Small intestine (tissue), 7 donors: ENCODE data around the gene CXCL13. TPM values are rescaled to one million over a fixed set of nuclear protein-coding genes. Genes with fewer than 3 reads are reported as not detected.
"Not testable (repeated sequence)": the region's sequence is repeated elsewhere in the genome, so short reads cannot be mapped to it uniquely, and the experiment has no call there.

Experiments used
- DNase-seq, 2 donors: peaks; one replicate each; pipeline versions ENCODE4 v3.0.0 to v3.0.0-alpha.2; 2013
- FAIRE-seq: peaks from 2 replicates; lab custom pipeline; 2012; peaks lifted over from hg19 to GRCh38; lab: Jason Lieb, UNC
- H3K27ac ChIP-seq, 3 donors: one replicate each; pipeline ENCODE4 v1.5.1; 2013; ENCODE audit warnings: low read length in 2 of 3, mild to moderate bottlenecking in 2 of 3, control low read depth in 1 of 3, inconsistent platforms in 1 of 3, low read depth in 1 of 3, moderate library complexity in 1 of 3
- H3K27me3 ChIP-seq, 3 donors: one replicate each; pipeline ENCODE4 v1.6.1; 2013; ENCODE audit warnings: low read length in 3 of 3, inconsistent platforms in 1 of 3; ENCODE audit not compliant: control insufficient read depth in 3 of 3, insufficient read depth in 3 of 3
- H3K36me3 ChIP-seq, 3 donors: one replicate each; pipeline ENCODE4 v1.6.1; 2013; ENCODE audit warnings: low read length in 3 of 3, inconsistent platforms in 1 of 3, low read depth in 1 of 3, mild to moderate bottlenecking in 1 of 3, moderate library complexity in 1 of 3; ENCODE audit not compliant: control insufficient read depth in 3 of 3, insufficient read depth in 2 of 3
- H3K4me1 ChIP-seq, 3 donors: one replicate each; pipeline ENCODE4 v1.6.1; 2013; ENCODE audit warnings: low read length in 2 of 3, inconsistent platforms in 1 of 3, low read depth in 1 of 3, mild to moderate bottlenecking in 1 of 3, moderate library complexity in 1 of 3; ENCODE audit not compliant: control insufficient read depth in 3 of 3, insufficient read depth in 2 of 3
- H3K4me3 ChIP-seq, 3 donors: one replicate each; pipeline ENCODE4 v1.5.1; 2013; ENCODE audit warnings: low read length in 3 of 3, control low read depth in 1 of 3, inconsistent platforms in 1 of 3, low read depth in 1 of 3, mild to moderate bottlenecking in 1 of 3, moderate library complexity in 1 of 3
- H3K9me3 ChIP-seq, 2 donors: one replicate each; pipeline ENCODE4 v1.6.1; 2013; ENCODE audit warnings: low read depth in 1 of 2, low read length in 1 of 2; ENCODE audit not compliant: control insufficient read depth in 2 of 2, insufficient read depth in 1 of 2
- WGBS, 3 donors: extraction: QIAGEN DNeasy Blood & Tissue Kit; methylation state at CpG; one replicate each; pipeline ENCODE4 v1.1.7; 2013; 5-methylcytosine and 5-hydroxymethylcytosine counted together
- polyA plus RNA-seq, 4 donors: library from polyadenylated mRNA; stranded (reverse) in 3 of 4; unstranded in 1 of 4; fragments of 200-250 nt in 3 of 4; fragments of 120-200 nt in 1 of 4; gene quantifications; one replicate each; pipeline versions ENCODE4 v1.2.1 to v1.2.3, GENCODE V29; 2013
- donor health status: healthy with polysubstance abuse.
- donor health status: control.
- donor health status: control.
- donor health status: Bipolar disorder and iron deficiency.
- donor health status: healthy.

The CXCL13 gene
- polyA plus RNA-seq, 4 donors = 0.67 to 16.7 (median 1.9) TPM

DNA sequence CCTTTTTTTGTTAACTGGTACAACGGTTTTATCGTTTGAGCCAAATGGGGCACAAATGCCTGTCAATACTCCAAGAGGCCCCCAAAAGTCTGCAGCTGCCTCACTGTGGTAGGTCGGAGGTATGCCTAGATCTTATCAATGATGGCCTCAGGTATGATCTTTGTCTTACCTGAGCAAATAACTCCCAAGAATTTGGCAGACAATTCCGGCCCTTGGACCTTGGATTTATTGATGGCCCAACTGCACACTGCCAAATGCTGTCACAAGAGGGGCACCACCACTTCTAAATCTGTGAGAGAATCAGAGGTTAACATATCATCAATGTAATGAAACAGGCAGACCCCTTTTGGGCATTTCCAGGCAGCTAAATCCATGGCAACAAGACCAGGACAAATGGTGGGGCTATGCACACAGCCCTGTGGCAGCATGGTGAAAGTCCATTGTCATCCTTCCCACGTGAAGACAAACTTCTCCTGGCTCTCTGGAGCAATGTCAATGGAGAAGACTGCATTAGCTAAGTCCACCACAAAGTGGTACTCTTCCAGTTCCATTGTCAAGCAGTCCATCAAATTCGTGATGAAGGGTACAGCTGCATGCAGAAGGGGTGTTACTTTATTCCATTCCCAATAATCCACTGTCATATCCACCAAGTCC, 28.6 kb downstream of the CXCL13 start:
- peaks cover 0 to 21% (median 12%) of the 10 kb centered on the region in 3 donors for H3K4me1 ChIP-seq
- DNase-seq (peak in 1 of 2 donors; percentile 34), FAIRE-seq (no peak)
- H3K36me3 ChIP-seq = no peaks in the 10 kb centered on the region
- peaks cover 0 to 45% of the 10 kb centered on the region in 2 donors for H3K9me3 ChIP-seq
- no peak overlapping the region for H3K4me3 ChIP-seq
- peaks cover 0 to 2% (median 0%) of the 10 kb centered on the region in 3 donors for H3K27me3 ChIP-seq
- H3K27ac ChIP-seq = no peak overlapping the region
- 51 to 77% (median 65%) methylated on average over 6 of the region's 6 CpGs for WGBS, 3 donors

DNA sequence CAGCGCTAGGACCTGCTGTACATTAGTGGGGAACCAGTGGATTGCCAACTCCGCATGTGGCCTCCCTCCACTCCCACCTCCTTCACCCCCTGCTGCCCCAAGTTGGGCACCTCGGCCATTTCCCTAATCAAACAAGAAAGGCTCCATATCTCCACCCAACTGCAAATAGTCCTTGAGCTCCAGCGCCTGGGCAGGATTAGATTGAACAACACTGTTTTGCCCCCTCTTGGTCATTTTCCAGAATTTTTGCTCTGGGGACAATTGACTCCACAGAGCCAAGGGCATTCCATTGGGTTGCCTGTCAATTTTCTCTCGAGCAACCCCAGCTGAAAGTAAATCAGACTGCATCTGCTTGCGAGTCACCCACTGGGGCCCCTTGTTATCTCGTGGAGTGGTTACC, 29.6 kb downstream of the CXCL13 start:
- H3K4me1 ChIP-seq = peaks cover 0 to 21% (median 12%) of the 10 kb centered on the region in 3 donors
- 88 to 90% (median 89%) methylated on average over 7 of the region's 7 CpGs for WGBS, 3 donors
- no peaks in the 10 kb centered on the region for H3K36me3 ChIP-seq
- H3K27me3 ChIP-seq = peaks cover 0 to 2% (median 0%) of the 10 kb centered on the region in 3 donors
- H3K9me3 ChIP-seq = peaks cover 0 to 45% of the 10 kb centered on the region in 2 donors
- DNase-seq (no peak), FAIRE-seq (no peak)
- no peak overlapping the region for H3K27ac ChIP-seq
- H3K4me3 ChIP-seq = no peak overlapping the region

DNA sequence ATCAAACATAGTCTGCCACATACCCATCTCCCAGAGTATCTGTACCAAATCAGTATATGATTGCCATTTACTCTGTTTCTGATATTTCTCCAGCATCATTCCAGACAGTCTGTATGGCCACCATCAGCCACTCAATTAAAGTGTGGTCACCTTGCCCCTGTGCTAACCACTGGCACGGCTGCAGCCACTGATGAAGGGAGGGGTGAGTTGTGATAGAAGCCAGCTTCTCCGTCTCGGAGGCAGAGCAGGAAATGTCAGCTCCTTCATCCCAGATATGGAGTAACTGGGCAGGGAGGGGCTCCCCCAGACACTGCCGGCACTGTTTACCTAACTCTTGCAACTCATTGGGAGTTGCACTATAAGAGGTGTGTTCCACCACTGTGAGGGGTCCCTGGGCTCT, 30.3 kb downstream of the CXCL13 start:
- H3K27me3 ChIP-seq = peaks cover 0 to 2% (median 0%) of the 10 kb centered on the region in 3 donors
- H3K4me1 ChIP-seq = peaks cover 0 to 16% (median 6%) of the 10 kb centered on the region in 3 donors
- H3K36me3 ChIP-seq = no peaks in the 10 kb centered on the region
- H3K9me3 ChIP-seq = peaks cover 0 to 45% of the 10 kb centered on the region in 2 donors
- WGBS, 3 donors = 33 to 67% (median 58%) methylated on average over 4 of the region's 4 CpGs
- H3K27ac ChIP-seq = no peak overlapping the region
- DNase-seq = no peak
- FAIRE-seq = no peak
- no peak overlapping the region for H3K4me3 ChIP-seq

DNA sequence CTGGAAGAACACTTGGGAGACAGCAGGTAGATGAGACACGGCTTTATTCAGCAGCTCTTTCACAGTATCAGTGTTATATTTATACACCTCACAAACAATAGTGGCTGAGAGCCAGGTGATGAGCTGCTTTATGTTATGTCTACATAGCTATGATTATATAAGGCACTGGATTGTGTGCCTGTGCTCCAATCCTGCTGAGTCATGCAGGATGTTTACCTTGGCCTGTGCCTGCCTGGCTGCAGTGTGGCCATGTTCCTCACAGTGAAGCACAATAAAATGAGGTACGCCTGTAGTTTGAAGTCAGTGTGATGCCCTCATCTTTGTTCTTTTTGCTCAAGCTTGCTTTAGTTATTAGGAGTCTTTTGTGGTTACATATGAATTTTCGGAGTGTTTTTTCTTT, 31.3 kb downstream of the CXCL13 start:
- Histone ChIP-seq H3K36me3 (no peaks in the 10 kb centered on the region), H3K9me3 (peaks cover 0 to 38% of the 10 kb centered on the region in 2 donors), H3K27me3 (peaks cover 0 to 2% (median 0%) of the 10 kb centered on the region in 3 donors), H3K27ac (no peak overlapping the region), H3K4me3 (no peak overlapping the region), H3K4me1 (peaks cover 0 to 5% (median 4%) of the 10 kb centered on the region in 3 donors)
- no peak for FAIRE-seq
- 83 to 93% (median 87%) methylated on average over 3 of the region's 3 CpGs for WGBS, 3 donors
- peak in 1 of 2 donors; percentile 46 for DNase-seq

DNA sequence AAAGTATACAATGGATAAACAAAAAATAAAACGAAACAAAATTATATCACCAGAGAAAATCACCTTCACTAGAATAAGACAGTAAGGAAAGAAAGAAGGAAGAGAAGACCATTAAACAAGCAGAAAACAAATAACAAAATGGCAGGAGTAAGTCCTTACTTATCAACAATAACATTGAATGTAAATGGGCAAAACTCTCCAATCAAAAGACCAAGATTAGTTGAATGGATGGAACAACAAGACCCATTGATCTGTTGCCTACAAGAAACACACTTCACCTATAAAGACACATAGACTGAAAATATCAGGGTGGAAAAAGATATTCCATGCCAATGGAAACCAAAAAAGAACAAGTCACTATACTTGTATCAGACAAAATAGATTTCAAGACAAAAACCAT, 38.4 kb downstream of the CXCL13 start:
- not testable (repeated sequence) for H3K9me3 ChIP-seq, DNase-seq, H3K27me3 ChIP-seq, H3K4me1 ChIP-seq, H3K27ac ChIP-seq, FAIRE-seq, H3K4me3 ChIP-seq, H3K36me3 ChIP-seq
- 94 to 96% (median 95%) methylated on average over 1 of the region's 1 CpG for WGBS, 3 donors

DNA sequence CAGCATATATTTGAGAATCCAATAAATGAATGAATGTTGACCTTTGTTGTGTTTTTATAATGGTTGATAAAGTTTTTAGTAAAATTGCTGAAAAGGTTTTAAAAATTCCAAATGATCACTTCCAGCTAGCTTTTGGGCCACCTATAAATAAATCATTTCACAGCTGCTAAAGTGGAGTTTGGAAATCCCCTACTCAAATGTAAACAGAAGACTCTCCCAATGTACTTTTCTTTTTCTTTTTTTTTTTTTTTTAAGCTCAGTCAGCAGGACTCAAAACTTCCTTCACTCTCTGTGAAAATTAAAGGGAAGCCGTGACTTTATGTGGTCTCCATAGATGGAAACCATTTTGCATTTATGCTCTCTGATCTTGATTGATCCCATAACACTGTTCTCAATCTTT, 45.2 kb downstream of the CXCL13 start:
- DNase-seq (no peak), FAIRE-seq (no peak)
- 75 to 88% (median 78%) methylated on average over 1 of the region's 1 CpG for WGBS, 3 donors
- H3K4me3 ChIP-seq = no peak overlapping the region
- no peak overlapping the region for H3K27ac ChIP-seq
- H3K27me3 ChIP-seq = no peaks in the 10 kb centered on the region
- H3K9me3 ChIP-seq = no peaks in the 10 kb centered on the region
- H3K36me3 ChIP-seq = no peaks in the 10 kb centered on the region
- peaks cover 4 to 13% (median 5%) of the 10 kb centered on the region in 3 donors for H3K4me1 ChIP-seq

DNA sequence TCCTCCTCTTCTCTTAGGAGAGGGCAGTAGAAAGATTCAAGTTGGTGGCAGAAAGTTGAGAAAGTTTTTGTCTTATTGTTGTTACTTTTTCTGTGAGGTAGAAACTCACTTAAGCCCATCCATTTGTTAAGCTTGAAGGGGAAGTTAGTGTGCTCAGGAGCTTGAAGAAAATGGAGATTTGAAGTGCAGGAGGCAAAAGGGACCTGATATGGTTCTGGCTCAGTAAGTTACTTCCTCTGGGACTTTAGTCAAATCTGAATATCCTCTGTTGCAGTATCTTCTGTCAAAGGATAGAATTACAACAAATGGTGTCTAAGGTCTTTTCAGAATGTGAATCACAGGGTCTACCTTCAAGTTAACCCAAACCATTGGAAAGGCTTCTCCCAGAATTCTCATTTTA, 46.2 kb downstream of the CXCL13 start:
- H3K27ac ChIP-seq = peak overlapping the region in 1 of 3 donors; percentile 20
- H3K27me3 ChIP-seq = no peaks in the 10 kb centered on the region
- H3K4me3 ChIP-seq = no peak overlapping the region
- H3K9me3 ChIP-seq = no peaks in the 10 kb centered on the region
- no peak for FAIRE-seq
- H3K4me1 ChIP-seq = peaks cover 4 to 13% (median 5%) of the 10 kb centered on the region in 3 donors
- DNase-seq = peak in 1 of 2 donors; percentile 28
- H3K36me3 ChIP-seq = no peaks in the 10 kb centered on the region

DNA sequence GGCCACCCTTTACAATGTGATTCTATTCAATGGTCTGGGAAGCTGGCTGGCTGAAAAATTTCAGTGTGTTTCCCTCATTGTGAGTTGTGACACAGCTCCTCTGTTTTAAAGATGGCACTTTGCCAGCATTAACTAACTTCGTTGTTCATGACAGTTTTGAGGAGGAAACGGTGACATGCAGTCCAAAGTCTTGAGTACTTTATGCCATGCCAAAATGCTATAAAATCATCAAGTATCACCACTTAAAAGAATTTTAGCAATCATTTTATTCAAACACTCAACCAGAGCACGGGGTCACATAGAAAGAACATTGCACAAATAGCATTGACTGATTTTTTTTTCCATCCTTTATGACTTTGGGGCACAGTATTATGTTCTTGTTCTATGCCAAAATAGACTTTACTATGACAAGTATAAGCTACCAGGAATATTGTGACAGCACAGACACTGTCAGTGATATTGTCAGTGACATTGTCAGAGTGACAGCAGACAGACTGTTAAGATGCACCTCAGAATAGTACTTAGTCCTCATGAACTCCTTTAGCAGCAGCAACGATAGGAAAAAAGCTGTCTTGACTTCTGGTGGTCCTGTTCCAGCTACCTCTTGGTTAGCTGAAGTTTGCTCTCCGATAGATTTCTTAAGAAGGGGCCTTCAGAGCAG, 46.7 kb downstream of the CXCL13 start:
- FAIRE-seq = no peak

More for the DNA sequence above, 46.7 kb downstream of the CXCL13 start:
- 20 to 36% (median 32%) methylated on average over 5 of the region's 5 CpGs for WGBS, 3 donors
- Histone ChIP-seq H3K9me3 (no peaks in the 10 kb centered on the region), H3K4me3 (no peak overlapping the region), H3K27ac (peak overlapping the region in 1 of 3 donors; percentile 20), H3K27me3 (no peaks in the 10 kb centered on the region), H3K36me3 (no peaks in the 10 kb centered on the region), H3K4me1 (peaks cover 4 to 13% (median 5%) of the 10 kb centered on the region in 3 donors)
- peak in 1 of 2 donors; percentile 60 for DNase-seq
